Measurements from ENCODE around the gene CFAP119. TPM values are rescaled to one million over a fixed set of nuclear protein-coding genes. Genes with fewer than 3 reads are reported as not detected.

Gene CFAP119
- total RNA-seq, 2 donors from 2014 or later, result 0.27 to 1.2 TPM

GRCh38 chr16:30779596-30779995 lies 17.7 kb upstream of the CFAP119 start:
- no peak for TF ChIP-seq CTCF (IDR thresholded peaks at IDR 0.05)
- ATAC-seq (ENCODE audit: insufficient number of reproducible peaks, low FRiP score, low read depth) (no peak), DNase-seq (ENCODE audit: low spot score) (no peak)
- Histone ChIP-seq H3K4me3 (no peak overlapping the region), H3K9me3 (no peaks in the 10 kb centered on the region), H3K27ac (no peak overlapping the region), H3K4me1 (ENCODE audit: control insufficient read depth in 1 of 2, low read depth in 2 of 2) (peaks cover 7 to 18% of the 10 kb centered on the region in 2 donors), H3K27me3 (replicated peaks; ENCODE audit: insufficient read depth) (no peaks in the 10 kb centered on the region), H3K36me3 (peaks cover 23% of the 10 kb centered on the region)

GRCh38 chr16:30778549-30779244 lies 16.8 kb upstream of the CFAP119 start:
- H3K27me3 ChIP-seq (replicated peaks; ENCODE audit: insufficient read depth), result no peaks in the 10 kb centered on the region
- ATAC-seq (ENCODE audit: insufficient number of reproducible peaks, low FRiP score, low read depth), result no peak

GRCh38 chr16:30777591-30778297 lies 15.9 kb upstream of the CFAP119 start:
- no peak for DNase-seq (ENCODE audit: low spot score)
- H3K9me3 ChIP-seq, result no peaks in the 10 kb centered on the region
- H3K27me3 ChIP-seq (replicated peaks; ENCODE audit: insufficient read depth), result no peaks in the 10 kb centered on the region
- peaks cover 18% of the 10 kb centered on the region for H3K36me3 ChIP-seq
- H3K4me1 ChIP-seq (ENCODE audit: control insufficient read depth in 1 of 2, low read depth in 2 of 2), result peaks cover 7 to 21% of the 10 kb centered on the region in 2 donors
- H3K27ac ChIP-seq, result no peak overlapping the region
- no peak for ATAC-seq (ENCODE audit: insufficient number of reproducible peaks, low FRiP score, low read depth)
- no peak overlapping the region for H3K4me3 ChIP-seq
- no peak for TF ChIP-seq CTCF (IDR thresholded peaks at IDR 0.05)

More at GRCh38 chr16:30778549-30779244, 16.8 kb upstream of the CFAP119 start:
- no peaks in the 10 kb centered on the region for H3K9me3 ChIP-seq
- no peak overlapping the region for H3K27ac ChIP-seq
- no peak for TF ChIP-seq CTCF (IDR thresholded peaks at IDR 0.05)
- peaks cover 7 to 21% of the 10 kb centered on the region in 2 donors for H3K4me1 ChIP-seq (ENCODE audit: control insufficient read depth in 1 of 2, low read depth in 2 of 2)
- H3K36me3 ChIP-seq, result peaks cover 22% of the 10 kb centered on the region
- no peak overlapping the region for H3K4me3 ChIP-seq
- DNase-seq (ENCODE audit: low spot score), result no peak

GRCh38 chr16:30775392-30776188 lies 13.7 kb upstream of the CFAP119 start:
- Histone ChIP-seq H3K9me3 (no peaks in the 10 kb centered on the region), H3K36me3 (peaks cover 24% of the 10 kb centered on the region), H3K27me3 (replicated peaks; ENCODE audit: insufficient read depth) (no peaks in the 10 kb centered on the region), H3K4me1 (ENCODE audit: control insufficient read depth in 1 of 2, low read depth in 2 of 2) (peaks cover 7 to 21% of the 10 kb centered on the region in 2 donors), H3K27ac (peak overlapping the region; percentile 60 to 76), H3K4me3 (peak overlapping the region; percentile 90)
- DNase-seq (ENCODE audit: low spot score) (peak; percentile 50), ATAC-seq (ENCODE audit: insufficient number of reproducible peaks, low FRiP score, low read depth) (peak; percentile 59)
- TF ChIP-seq CTCF (IDR thresholded peaks at IDR 0.05), result no peak

- Histone ChIP-seq H3K4me1 (ENCODE audit: control insufficient read depth in 1 of 2, low read depth in 2 of 2) (peaks cover 7 to 21% of the 10 kb centered on the region in 2 donors), H3K27me3 (replicated peaks; ENCODE audit: insufficient read depth) (no peaks in the 10 kb centered on the region), H3K36me3 (peaks cover 29% of the 10 kb centered on the region), H3K9me3 (no peaks in the 10 kb centered on the region), H3K4me3 (peak overlapping the region; percentile 90), H3K27ac (peak overlapping the region; percentile 60 to 76)
- ATAC-seq (ENCODE audit: insufficient number of reproducible peaks, low FRiP score, low read depth), result no peak
- TF ChIP-seq CTCF (IDR thresholded peaks at IDR 0.05), result no peak
- no peak for DNase-seq (ENCODE audit: low spot score)
Observed at GRCh38 chr16:30775131-30775391, 13.2 kb upstream of the CFAP119 start.
